GM18507 (cell line): Measurements from ENCODE around the gene PRDM16.
"Not testable (repeated sequence)": the region's sequence is repeated elsewhere in the genome, so short reads cannot be mapped to it uniquely, and the experiment has no call there.

ENCODE experiments used
- DNase-seq: peaks from one replicate; pipeline ENCODE4 v3.0.0; 2011; ENCODE audit warnings: low read depth; ENCODE audit not compliant: insufficient read length; ENCODE audit errors: extremely low spot score
- FAIRE-seq: peaks from 2 replicates; lab custom pipeline; 2011; peaks lifted over from hg19 to GRCh38; lab: Jason Lieb, UNC

Gene PRDM16

GRCh38 chr1:3276341-3276800, 207.4 kb downstream of the PRDM16 start:
- no peak for FAIRE-seq
- DNase-seq, result no peak

- no peak for DNase-seq
- FAIRE-seq, result no peak
Observed at GRCh38 chr1:3277011-3277471, 208.0 kb downstream of the PRDM16 start.

GRCh38 chr1:3277623-3278022, 208.6 kb downstream of the PRDM16 start:
- no peak for DNase-seq
- FAIRE-seq, result no peak

- no peak for DNase-seq
- FAIRE-seq, result no peak
Observed at GRCh38 chr1:3278416-3279181, 209.6 kb downstream of the PRDM16 start.

GRCh38 chr1:3279182-3279470, 210.1 kb downstream of the PRDM16 start:
- FAIRE-seq (no peak), DNase-seq (no peak)

- FAIRE-seq (no peak), DNase-seq (no peak)
Observed at GRCh38 chr1:3281735-3282134, 212.7 kb downstream of the PRDM16 start.

GRCh38 chr1:3282186-3282585, 213.2 kb downstream of the PRDM16 start:
- no peak for FAIRE-seq
- DNase-seq, result no peak

GRCh38 chr1:3282656-3283430, 213.8 kb downstream of the PRDM16 start:
- FAIRE-seq (no peak), DNase-seq (no peak)

GRCh38 chr1:3283849-3284248, 214.8 kb downstream of the PRDM16 start:
- no peak for DNase-seq

GRCh38 chr1:3284691-3285090, 215.7 kb downstream of the PRDM16 start:
- FAIRE-seq (no peak), DNase-seq (no peak)

More at GRCh38 chr1:3283849-3284248, 214.8 kb downstream of the PRDM16 start:
- no peak for FAIRE-seq

- DNase-seq (no peak), FAIRE-seq (no peak)
Observed at GRCh38 chr1:3285106-3285740, 216.2 kb downstream of the PRDM16 start.

GRCh38 chr1:3287095-3287494, 218.1 kb downstream of the PRDM16 start:
- not testable (repeated sequence) for DNase-seq, FAIRE-seq

- no peak for FAIRE-seq
- no peak for DNase-seq
Observed at GRCh38 chr1:3287656-3288160, 218.7 kb downstream of the PRDM16 start.

- DNase-seq, result no peak
- no peak for FAIRE-seq
Observed at GRCh38 chr1:3289502-3289901, 220.5 kb downstream of the PRDM16 start.

- DNase-seq (no peak), FAIRE-seq (no peak)
Observed at GRCh38 chr1:3290438-3290837, 221.4 kb downstream of the PRDM16 start.

GRCh38 chr1:3290915-3291314, 221.9 kb downstream of the PRDM16 start:
- no peak for DNase-seq
- FAIRE-seq, result no peak

- DNase-seq, result no peak
- no peak for FAIRE-seq
Observed at GRCh38 chr1:3292051-3292722, 223.2 kb downstream of the PRDM16 start.

GRCh38 chr1:3292868-3293562, 224.0 kb downstream of the PRDM16 start:
- FAIRE-seq (no peak), DNase-seq (no peak)

GRCh38 chr1:3293563-3294080, 224.6 kb downstream of the PRDM16 start:
- no peak for DNase-seq
- FAIRE-seq, result no peak
